Upper lobe of left lung (tissue), 4 donors: ENCODE measurements around the gene MIER2.

Source experiments
- EP300 ChIP-seq, 4 donors: sonication (generic); formaldehyde crosslinking; IDR thresholded peaks; one replicate each; pipeline ENCODE4 v1.5.1; 2017; ENCODE audit warnings: antibody characterized with exemption in 4 of 4, control low read depth in 2 of 4
- POLR2A ChIP-seq, 4 donors: fragments of 450-650 bp; IDR thresholded peaks; one replicate each; pipeline ENCODE4 v1.5.1; 2016 to 2017; ENCODE audit warnings: antibody characterized with exemption in 4 of 4, mild to moderate bottlenecking in 2 of 4

DNA sequence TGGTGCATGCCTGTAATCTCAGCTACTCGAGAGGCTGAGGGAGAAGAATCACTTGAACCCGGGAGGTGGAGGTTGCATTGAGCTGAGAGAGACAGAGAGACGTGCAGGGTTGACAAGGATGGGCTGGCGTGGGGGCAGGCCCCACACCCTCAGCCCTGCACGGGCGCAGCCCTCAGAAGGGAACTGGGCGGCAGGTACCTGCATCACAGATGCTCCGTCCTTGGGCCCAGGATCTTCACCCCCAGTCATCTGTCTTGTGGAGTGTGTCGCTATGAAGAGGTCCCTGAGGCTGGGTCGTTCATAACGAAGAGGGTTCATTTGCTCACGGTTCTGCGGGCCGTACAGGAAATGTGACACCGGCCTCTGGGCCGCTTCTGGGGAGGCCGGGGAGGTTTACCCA lies 44.1 kb upstream of the MIER2 start:
- no peak for TF ChIP-seq POLR2A (IDR thresholded peaks at IDR 0.05)
- no peak for TF ChIP-seq EP300 (IDR thresholded peaks at IDR 0.05)
